Activated CD8-positive, alpha-beta memory T cell treated with anti-CD3 and anti-CD28 coated beads for 4 hours (primary cell): Measurements from ENCODE around the gene TIMP3.
"Not testable (repeated sequence)": the region's sequence is repeated elsewhere in the genome, so short reads cannot be mapped to it uniquely, and the experiment has no call there.

Source experiments
- DNase-seq, 2 donors: peaks; one replicate each; pipeline ENCODE4 v3.0.0-alpha.2; 2020; ENCODE audit warnings: low read depth in 2 of 2

Gene TIMP3

GRCh38 chr22:32854351-32854804, 52.9 kb downstream of the TIMP3 start:
- DNase-seq, result no peak

- DNase-seq, result no peak
Measured at GRCh38 chr22:32855045-32855756, 53.7 kb downstream of the TIMP3 start.

DNA sequence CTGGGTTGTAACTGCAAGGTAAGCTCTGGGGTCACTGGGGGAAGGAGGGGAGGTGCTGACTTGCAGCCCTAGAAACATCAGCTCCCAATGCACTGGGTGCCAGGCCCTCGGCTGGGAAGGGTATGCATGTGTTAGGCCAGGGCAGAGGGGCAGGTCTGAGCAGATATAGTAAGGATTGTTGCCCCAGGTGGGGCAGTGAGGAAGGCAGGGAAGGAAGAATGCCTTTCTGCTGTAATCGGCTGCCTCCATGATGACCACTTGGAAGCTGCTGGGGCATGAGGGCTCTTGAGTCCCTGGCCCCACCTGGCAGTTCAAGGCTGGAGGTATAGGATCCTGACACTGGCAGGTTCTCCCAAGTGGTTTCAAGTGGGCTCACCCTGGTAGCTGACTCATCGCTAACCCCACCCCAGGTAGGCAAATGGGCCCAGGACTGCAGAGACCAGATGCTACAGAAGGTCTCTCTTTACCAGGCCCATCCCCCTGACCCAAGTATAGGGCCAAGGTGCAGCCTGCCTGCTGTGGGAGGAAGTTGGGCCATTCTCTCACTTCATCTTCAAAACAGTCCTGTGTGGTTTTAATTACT, 56.7 kb downstream of the TIMP3 start:
- no peak for DNase-seq

- no peak for DNase-seq
Measured at GRCh38 chr22:32858957-32859356, 57.5 kb downstream of the TIMP3 start.

- DNase-seq, result no peak
Measured at GRCh38 chr22:32859743-32860142, 58.2 kb downstream of the TIMP3 start.

DNA sequence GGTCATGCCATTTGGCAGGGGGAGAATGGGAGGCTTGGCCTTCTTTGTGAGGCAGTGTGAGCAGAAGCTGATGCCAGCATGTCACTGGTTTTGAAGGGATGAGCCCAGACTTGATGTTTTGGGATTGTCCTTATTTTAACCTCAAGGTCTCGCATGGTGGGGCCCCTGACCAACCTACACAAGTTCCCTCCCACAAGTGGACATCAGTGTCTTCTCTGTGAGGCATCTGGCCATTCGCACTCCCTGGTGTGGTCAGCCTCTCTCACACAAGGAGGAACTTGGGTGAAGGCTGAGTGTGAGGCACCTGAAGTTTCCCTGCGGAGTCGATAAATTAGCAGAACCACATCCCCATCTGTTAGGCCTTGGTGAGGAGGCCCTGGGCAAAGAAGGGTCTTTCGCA, 59.8 kb downstream of the TIMP3 start:
- DNase-seq, result no peak

- DNase-seq, result no peak
Measured at GRCh38 chr22:32862083-32862482, 60.6 kb downstream of the TIMP3 start.

- no peak for DNase-seq
Measured at GRCh38 chr22:32862936-32863661, 61.6 kb downstream of the TIMP3 start.

GRCh38 chr22:32864041-32864440, 62.5 kb downstream of the TIMP3 start:
- DNase-seq, result no peak

DNA sequence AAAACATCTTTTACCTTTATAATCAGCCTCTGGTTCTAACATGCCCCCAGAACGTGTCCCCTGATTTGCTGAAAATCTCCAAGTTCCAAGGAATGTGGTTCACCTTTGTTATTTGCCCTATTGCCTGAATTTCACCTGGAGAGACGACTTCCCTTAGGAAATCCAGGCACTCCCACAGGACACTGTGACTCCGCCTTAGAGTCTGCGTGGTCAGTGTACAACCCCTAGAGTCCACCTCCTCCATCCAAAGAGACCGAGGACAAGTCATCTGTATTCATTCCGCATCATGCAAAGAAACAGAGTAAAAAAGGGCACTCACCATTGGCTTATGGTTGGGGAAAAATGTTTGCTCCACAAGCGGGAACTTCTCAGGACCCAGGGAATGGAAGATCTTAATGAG, 63.1 kb downstream of the TIMP3 start:
- DNase-seq, result no peak

DNA sequence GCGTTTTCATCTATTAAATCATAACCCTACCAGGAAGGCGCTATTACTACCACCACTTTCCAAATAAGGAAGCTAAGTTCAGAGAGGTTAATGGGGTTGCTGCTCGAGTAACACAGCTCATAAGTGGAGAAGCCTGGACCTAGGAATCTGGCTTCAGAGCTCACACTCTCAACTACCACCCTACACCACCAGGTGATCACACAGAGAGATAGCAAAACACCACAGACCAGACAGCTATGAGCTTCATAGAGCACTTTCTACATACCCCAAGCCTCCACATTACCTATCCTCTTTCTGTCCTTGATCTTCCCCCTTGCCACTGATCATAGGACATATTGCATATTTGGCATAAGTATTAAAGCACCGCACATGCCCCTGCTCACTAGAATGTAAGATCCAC, 65.4 kb downstream of the TIMP3 start:
- no peak for DNase-seq

- DNase-seq, result no peak
Measured at GRCh38 chr22:32868946-32869345, 67.4 kb downstream of the TIMP3 start.

- no peak for DNase-seq
Measured at GRCh38 chr22:32870474-32870873, 69.0 kb downstream of the TIMP3 start.

- not testable (repeated sequence) for DNase-seq
Measured at GRCh38 chr22:32873604-32874003, 72.1 kb downstream of the TIMP3 start.

- DNase-seq, result no peak
Measured at GRCh38 chr22:32874385-32874784, 72.9 kb downstream of the TIMP3 start.

DNA sequence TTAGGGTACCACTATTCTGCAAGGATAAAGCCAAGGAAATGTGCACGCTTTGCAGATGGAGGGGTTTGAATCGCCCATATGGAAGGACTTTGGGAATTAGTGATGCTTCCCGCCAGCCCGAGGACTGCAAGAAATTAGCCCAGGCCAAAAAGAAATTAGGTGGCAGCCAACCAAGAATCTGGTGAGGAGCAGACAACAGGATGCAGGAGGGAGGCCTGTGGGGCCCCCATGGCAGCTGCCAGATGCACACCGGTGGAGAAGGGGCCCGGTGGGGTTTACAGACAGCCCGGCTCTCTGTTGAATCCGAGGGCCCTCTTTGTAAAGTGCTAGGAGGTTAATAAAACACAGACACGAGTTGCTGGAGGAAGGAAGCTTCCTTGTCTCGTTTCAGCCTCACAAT, 73.5 kb downstream of the TIMP3 start:
- no peak for DNase-seq

- no peak for DNase-seq
Measured at GRCh38 chr22:32876516-32876915, 75.0 kb downstream of the TIMP3 start.

DNA sequence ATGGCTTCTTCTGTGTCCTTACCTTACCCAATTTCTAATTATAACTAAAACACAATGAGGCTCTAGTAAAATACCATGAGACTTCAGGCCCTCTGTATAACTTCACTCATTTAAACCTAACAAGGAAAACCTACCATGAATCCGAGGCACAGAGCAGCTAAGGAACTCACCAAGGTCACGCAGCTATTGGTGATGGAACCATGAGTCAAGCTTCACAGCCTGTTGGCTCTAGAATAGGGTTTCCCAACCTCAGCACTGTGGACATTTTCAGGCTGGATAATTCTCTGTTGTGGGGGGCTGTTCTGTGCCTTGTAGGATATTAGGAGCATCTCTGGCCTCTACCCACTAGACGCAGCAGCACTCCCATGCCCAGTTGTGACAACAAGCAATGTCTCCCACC, 75.7 kb downstream of the TIMP3 start:
- DNase-seq, result no peak

GRCh38 chr22:32879550-32879949, 78.0 kb downstream of the TIMP3 start:
- no peak for DNase-seq

GRCh38 chr22:32880061-32880460, 78.6 kb downstream of the TIMP3 start:
- no peak for DNase-seq

DNA sequence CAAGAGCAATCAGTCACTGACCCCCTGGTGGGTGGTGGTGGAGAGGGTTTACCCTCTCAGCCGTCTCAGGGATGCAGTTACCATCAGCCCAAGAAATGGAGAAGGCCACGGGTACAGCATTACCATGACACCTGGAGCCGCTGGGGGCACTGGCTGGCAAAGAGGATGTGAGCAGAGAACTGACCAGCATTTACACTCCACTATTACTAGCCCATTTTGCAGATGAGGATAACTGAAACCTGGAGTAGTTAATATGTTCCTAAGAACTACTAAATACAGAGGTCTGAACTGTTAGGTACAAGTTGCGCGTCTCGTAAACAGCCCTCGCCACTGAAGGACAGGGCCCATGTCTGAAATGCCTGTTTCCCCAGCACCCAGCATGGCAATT, 79.0 kb downstream of the TIMP3 start:
- DNase-seq, result no peak

- DNase-seq, result no peak
Measured at GRCh38 chr22:32880893-32881596, 79.5 kb downstream of the TIMP3 start.
